Activated CD8-positive, alpha-beta memory T cell treated with anti-CD3 and anti-CD28 coated beads for 4 hours (primary cell): ENCODE measurements around the gene MGMT.

Experiments used
- DNase-seq, 2 donors: peaks; one replicate each; pipeline ENCODE4 v3.0.0-alpha.2; 2020; ENCODE audit warnings: low read depth in 2 of 2

MGMT gene

GRCh38 chr10:129653428-129653827 lies 186.4 kb downstream of the MGMT start:
- no peak for DNase-seq

- no peak for DNase-seq
Observed at GRCh38 chr10:129653861-129654260, 186.8 kb downstream of the MGMT start.

- no peak for DNase-seq
Observed at GRCh38 chr10:129654461-129654860, 187.4 kb downstream of the MGMT start.

- no peak for DNase-seq
Observed at GRCh38 chr10:129655007-129655678, 188.1 kb downstream of the MGMT start.

- no peak for DNase-seq
Observed at GRCh38 chr10:129655679-129656031, 188.6 kb downstream of the MGMT start.

GRCh38 chr10:129656642-129657041 lies 189.6 kb downstream of the MGMT start:
- DNase-seq, result no peak

GRCh38 chr10:129657297-129658017 lies 190.4 kb downstream of the MGMT start:
- DNase-seq, result no peak

- no peak for DNase-seq
Observed at GRCh38 chr10:129658376-129659072, 191.5 kb downstream of the MGMT start.

- no peak for DNase-seq
Observed at GRCh38 chr10:129659508-129660268, 192.6 kb downstream of the MGMT start.

GRCh38 chr10:129660569-129660968 lies 193.5 kb downstream of the MGMT start:
- no peak for DNase-seq

GRCh38 chr10:129662426-129662825 lies 195.4 kb downstream of the MGMT start:
- DNase-seq, result no peak

- no peak for DNase-seq
Observed at GRCh38 chr10:129670124-129670523, 203.1 kb downstream of the MGMT start.

GRCh38 chr10:129673292-129673691 lies 206.3 kb downstream of the MGMT start:
- no peak for DNase-seq

GRCh38 chr10:129675027-129675769 lies 208.2 kb downstream of the MGMT start:
- DNase-seq, result no peak

GRCh38 chr10:129676014-129676413 lies 209.0 kb downstream of the MGMT start:
- no peak for DNase-seq

- DNase-seq, result no peak
Observed at GRCh38 chr10:129677377-129677927, 210.4 kb downstream of the MGMT start.

GRCh38 chr10:129678186-129678585 lies 211.1 kb downstream of the MGMT start:
- DNase-seq, result no peak

GRCh38 chr10:129679207-129679606 lies 212.2 kb downstream of the MGMT start:
- DNase-seq, result no peak

- no peak for DNase-seq
Observed at GRCh38 chr10:129680661-129681344, 213.8 kb downstream of the MGMT start.

GRCh38 chr10:129681856-129682255 lies 214.8 kb downstream of the MGMT start:
- no peak for DNase-seq

- DNase-seq, result no peak
Observed at GRCh38 chr10:129683519-129683918, 216.5 kb downstream of the MGMT start.
